Measurements from ENCODE around the gene JAML. TPM values are rescaled to one million over a fixed set of nuclear protein-coding genes. Genes with fewer than 3 reads are reported as not detected.

Gene JAML
- total and polyA plus RNA-seq, 9 of the 15 experiments (the other 6 are each of a cell fraction or from before 2014, with no cell fraction given): 0.05 to 0.32 (median 0.22) TPM; not detected in 4

- FAIRE-seq: no peak
- H3K4me2 ChIP-seq (ENCODE audit: insufficient read depth, low read length): no peak within 1 kb of the TSS
- TF ChIP-seq ATF7 (IDR thresholded peaks at IDR 0.05): no peak
- no peak for TF ChIP-seq GABPA (tag; conservative IDR thresholded peaks at IDR 0.05; ENCODE audit: low read depth)
- TF ChIP-seq PHF21A (IDR thresholded peaks at IDR 0.05; ENCODE audit: borderline replicate concordance, low read depth): no peak
- TF ChIP-seq ZNF384 (IDR thresholded peaks at IDR 0.05; ENCODE audit: low read depth, low read length): no peak
- TF ChIP-seq ARNT (IDR thresholded peaks at IDR 0.05): no peak
- TF ChIP-seq ZNF584 (CRISPR knock-in tag; IDR thresholded peaks at IDR 0.05; ENCODE audit: low read depth): no peak
- peak; percentile 30 to 37; a peak in 2 of 4 replicates for TF ChIP-seq NRF1 (conservative IDR thresholded peaks at IDR 0.05 in 1 of 2, IDR thresholded peaks at IDR 0.05 in 1 of 2)
- no peak for TF ChIP-seq ZFP36 (IDR thresholded peaks at IDR 0.05; ENCODE audit: low read depth, low read length, partially characterized antibody)
- no peak for TF ChIP-seq CHD4 (IDR thresholded peaks at IDR 0.05; ENCODE audit: insufficient read depth, insufficient replicate concordance, low read depth, low read length, poor library complexity, severe bottlenecking)
- TF ChIP-seq ETV5 (CRISPR knock-in tag; IDR thresholded peaks at IDR 0.05; ENCODE audit: low read depth): no peak
- TF ChIP-seq BCLAF1 (IDR thresholded peaks at IDR 0.05; ENCODE audit: borderline replicate concordance in 1 of 2, control insufficient read depth in 1 of 2, low read depth in 2 of 2, low read length in 1 of 2): no peak
- TF ChIP-seq FIP1L1 (IDR thresholded peaks at IDR 0.05; ENCODE audit: low read depth, low read length, poor library complexity, severe bottlenecking): no peak
- TF ChIP-seq ZNF707 (CRISPR knock-in tag; conservative IDR thresholded peaks at IDR 0.05): no peak
- no peak for TF ChIP-seq BDP1 (IDR thresholded peaks at IDR 0.05; ENCODE audit: insufficient read depth, insufficient read length)
- no peak for TF ChIP-seq ZFP1 (CRISPR knock-in tag; IDR thresholded peaks at IDR 0.05)
- TF ChIP-seq TFAM (CRISPR knock-in tag; conservative IDR thresholded peaks at IDR 0.05): no peak
Observed at GRCh38 chr11:118152552-118153471, 72.0 kb downstream of the JAML start, which contains the start of gene SCN4B. SCN4B (minus strand) TSS chr11:118152823; CDS start chr11:118152673, 150 bp downstream.

More at GRCh38 chr11:118152552-118153471, 72.0 kb downstream of the JAML start, which contains the start of gene SCN4B:
- H3K4me1 ChIP-seq (replicated peaks in 1 of 2; ENCODE audit: control insufficient read depth in 2 of 2, insufficient read depth in 2 of 2, low read length in 2 of 2): peaks cover 0 to 16% of the 10 kb centered on the region in 2 experiments; a peak in 2 of 5 replicates
- H3K9me1 ChIP-seq (ENCODE audit: control insufficient read depth, insufficient read depth, low read length): no peaks in the 10 kb centered on the region
- 7% methylated on average over 58 of the region's 88 CpGs for WGBS (ENCODE audit: insufficient coverage, low coverage, missing lambda C conversion rate)
- peak; percentile 60 for ATAC-seq
- intact Hi-C loops (cut with micrococcal nuclease) (no loop called here), in situ Hi-C loops (cut with MboI) (no loop called here)
- no peak within 1 kb of the TSS for H3K9ac ChIP-seq (ENCODE audit: insufficient read depth in 1 of 2, low read depth in 2 of 2, low read length in 2 of 2)
- peaks cover 54 to 97% of the 10 kb centered on the region in 2 experiments for H3K27me3 ChIP-seq (ENCODE audit: control insufficient read depth in 2 of 2, insufficient read depth in 2 of 2, low read length in 2 of 2)
- H3K79me2 ChIP-seq (ENCODE audit: control insufficient read depth, insufficient read depth, low read length): no peaks in the 10 kb centered on the region
- H4K20me1 ChIP-seq (replicated peaks; ENCODE audit: control insufficient read depth, insufficient read depth, low read length): 0 out of 2 replicates have a peak, but pooled peaks cover 4% of the 10 kb centered on the region
- no TSS peak for BruUV-seq (replicated peaks)
- POLR2A ChIA-PET: interaction anchor here (0.9 kb wide), 1 partner anchor 10 kb away, joined by 3 read pairs; no protein-coding TSS in a partner anchor
- CTCF ChIA-PET (ENCODE audit: low intra/inter-chr PET ratio): interaction anchor here (0.9 kb wide), 1 partner anchor 334 kb away, joined by 3 read pairs; no protein-coding TSS in a partner anchor
- no peak within 1 kb of the TSS for H2AFZ ChIP-seq (ENCODE audit: low read depth, low read length)
- H3K36me3 ChIP-seq (ENCODE audit: control insufficient read depth, insufficient read depth, low read length): no peaks in the 10 kb centered on the region
- no peak within 1 kb of the TSS for H3K27ac ChIP-seq (ENCODE audit: extremely low read depth, low read depth, low read length)
- H3K4me3 ChIP-seq: no peak within 1 kb of the TSS
- H3K9me3 ChIP-seq (replicated peaks; ENCODE audit: control insufficient read depth, insufficient read depth, low read depth, low read length): no peaks in the 10 kb centered on the region
- peak; percentile 43 to 77 (median 62) for DNase-seq (ENCODE audit: extremely low read depth in 1 of 4, low spot score in 3 of 4)
